NCI-H2029 (cell line): ENCODE results near the gene CISD2.
"Not testable (repeated sequence)": the region's sequence is repeated elsewhere in the genome, so short reads cannot be mapped to it uniquely, and the experiment has no call there.

Experiments used
- DNase-seq: peaks from one replicate; lab custom pipeline; 2025; lab: John Stamatoyannopoulos, UW

Gene CISD2

GRCh38 chr4:102919697-102920096 lies 50.9 kb downstream of the CISD2 start:
- not testable (repeated sequence) for DNase-seq

GRCh38 chr4:102935716-102936115 lies 66.9 kb downstream of the CISD2 start:
- no peak for DNase-seq

- not testable (repeated sequence) for DNase-seq
These were observed 69.3 kb downstream of the CISD2 start for GRCh38 chr4:102938063-102938462.
